ENCODE data around the gene FARP1.
"Not testable (repeated sequence)": the region's sequence is repeated elsewhere in the genome, so short reads cannot be mapped to it uniquely, and the experiment has no call there.

FARP1 gene

GRCh38 chr13:98228661-98229341 is 85.9 kb downstream of the FARP1 start:
- no peak for DNase-seq

GRCh38 chr13:98230762-98231161 is 87.9 kb downstream of the FARP1 start:
- DNase-seq = not testable (repeated sequence)

DNA sequence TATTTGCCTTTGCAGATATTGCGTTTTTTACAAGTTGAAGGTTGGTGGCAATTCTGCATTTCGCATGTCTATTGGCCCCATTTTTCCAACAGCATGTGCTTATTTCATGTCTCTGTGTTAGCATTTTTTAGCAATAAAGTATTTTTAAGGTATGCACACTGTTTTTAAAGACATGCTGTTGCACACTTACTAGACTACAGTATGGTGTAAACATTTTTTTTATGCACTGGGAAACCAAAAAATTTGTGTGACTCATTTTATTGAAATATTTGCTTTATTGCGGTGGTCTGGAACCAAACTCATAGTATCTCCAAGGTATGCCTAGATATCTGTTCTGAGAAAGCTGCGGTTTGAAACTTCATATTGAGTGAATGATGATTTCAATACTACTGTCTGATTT is 89.6 kb downstream of the FARP1 start:
- DNase-seq = no peak

GRCh38 chr13:98233127-98233526 is 90.2 kb downstream of the FARP1 start:
- no peak for DNase-seq

DNA sequence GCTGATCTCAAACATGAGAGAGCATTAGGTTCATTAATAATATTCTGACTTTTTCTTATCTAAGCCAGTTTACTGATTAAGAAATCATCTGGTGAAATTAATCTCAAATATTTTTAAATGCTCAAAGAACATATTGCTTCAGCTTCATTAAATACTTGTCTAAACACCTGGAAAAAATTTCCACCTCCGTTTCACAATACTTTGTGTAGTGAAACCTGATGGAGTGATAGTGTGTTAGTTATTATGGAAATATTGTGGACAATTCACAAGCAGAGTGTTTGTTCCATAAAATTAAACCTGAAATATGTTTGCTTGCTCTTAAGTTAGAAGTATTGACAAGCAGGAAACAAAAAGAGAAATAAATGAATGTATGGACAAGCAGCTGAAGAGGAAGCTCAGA is 91.5 kb downstream of the FARP1 start:
- no peak for DNase-seq

DNA sequence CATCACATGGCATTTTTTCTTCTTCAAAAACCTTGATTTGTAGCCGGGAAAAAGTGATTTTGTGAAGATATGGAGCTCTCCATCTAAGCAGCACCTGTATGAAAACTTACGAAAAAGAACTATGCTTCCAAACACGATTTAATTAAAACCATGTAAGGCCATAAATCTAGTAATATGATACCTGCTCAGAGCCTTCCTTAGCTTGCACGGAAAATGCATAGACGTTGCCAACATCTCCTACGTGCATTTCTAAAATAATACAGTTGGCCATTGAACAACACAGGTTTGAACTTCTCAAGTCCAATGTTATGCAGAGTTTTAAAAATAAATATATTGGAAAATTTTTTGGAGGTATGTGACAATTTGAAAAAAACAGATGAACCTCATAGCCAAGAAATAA is 93.3 kb downstream of the FARP1 start:
- no peak for DNase-seq

- no peak for DNase-seq
Measured at GRCh38 chr13:98237331-98237730, 94.4 kb downstream of the FARP1 start.

GRCh38 chr13:98239162-98240076 is 96.5 kb downstream of the FARP1 start:
- peak; percentile 70 to 88 for DNase-seq

- DNase-seq = no peak
Measured at GRCh38 chr13:98240135-98240534, 97.2 kb downstream of the FARP1 start.

DNA sequence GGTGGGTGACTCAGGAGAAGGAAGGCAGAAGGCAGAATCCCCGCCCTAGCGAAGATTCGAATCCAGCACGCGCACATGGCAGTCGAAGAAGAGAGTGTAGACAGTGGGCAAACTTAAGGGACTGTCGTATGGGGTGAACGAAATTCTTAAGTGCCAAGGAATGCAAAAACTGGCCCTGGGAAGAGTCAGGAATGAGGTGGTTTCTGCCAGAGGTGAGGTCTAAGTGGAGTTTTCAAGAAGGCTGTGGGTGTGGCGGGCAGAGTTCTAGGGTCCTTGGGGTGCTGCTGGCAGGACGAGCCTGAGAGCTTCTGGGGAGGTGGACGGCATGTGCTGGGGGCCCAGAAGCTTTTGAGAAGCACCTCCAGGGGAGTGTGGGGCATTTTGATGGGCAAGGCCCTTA is 98.1 kb downstream of the FARP1 start:
- DNase-seq = no peak

GRCh38 chr13:98241976-98242375 is 99.1 kb downstream of the FARP1 start:
- no peak for DNase-seq

DNA sequence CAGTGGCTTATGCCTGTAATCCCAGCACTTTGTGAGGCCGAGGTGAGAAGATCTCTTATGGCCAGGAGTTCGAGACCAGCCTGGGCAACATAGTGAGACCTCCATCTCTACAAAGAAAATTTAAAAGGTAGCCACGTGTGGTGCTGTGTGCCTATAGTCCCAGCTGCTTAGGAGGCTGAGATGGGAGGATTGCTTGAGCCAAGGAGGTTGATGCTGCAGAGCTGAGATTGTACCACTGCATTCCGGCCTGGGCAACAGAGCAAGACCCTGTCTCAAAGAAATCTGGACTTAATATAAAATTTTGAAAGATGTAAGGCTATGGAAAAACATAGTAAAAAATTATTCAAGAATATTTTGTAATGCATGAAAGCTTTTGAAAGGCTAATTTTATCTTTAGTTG is 99.5 kb downstream of the FARP1 start:
- no peak for DNase-seq

GRCh38 chr13:98243929-98244272 is 101.0 kb downstream of the FARP1 start:
- no peak for DNase-seq

DNA sequence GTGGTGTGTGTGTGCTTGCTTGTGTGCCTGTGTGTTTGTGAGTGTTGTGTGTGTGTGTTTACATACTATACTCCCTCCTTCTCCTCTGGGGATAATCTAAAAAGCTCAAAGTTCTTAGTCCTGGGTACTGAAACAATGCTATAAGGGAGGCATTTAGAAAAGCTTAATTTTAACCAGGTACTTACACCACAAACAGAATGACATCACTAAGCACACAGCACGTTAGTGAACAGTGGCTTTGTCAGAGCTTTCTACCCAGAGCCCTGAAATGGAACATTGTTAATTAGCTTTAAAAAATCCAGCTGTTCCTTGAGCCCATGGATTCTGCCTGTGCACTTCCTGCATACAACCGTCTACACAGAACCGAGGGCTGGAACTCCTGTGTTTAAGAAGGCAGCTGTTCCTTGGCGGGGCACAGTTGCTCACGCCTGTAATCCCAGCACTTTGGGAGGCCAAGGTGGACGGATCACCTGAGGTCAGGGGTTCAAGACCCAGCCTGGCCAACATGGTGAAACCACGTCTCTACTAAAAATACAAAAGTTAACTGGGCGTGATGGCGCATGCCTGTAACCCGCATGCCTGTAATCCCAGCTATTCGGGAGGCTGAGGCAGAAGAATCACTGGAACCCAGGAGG is 103.8 kb downstream of the FARP1 start:
- DNase-seq = no peak

GRCh38 chr13:98251708-98252107 is 108.8 kb downstream of the FARP1 start:
- no peak for DNase-seq

- DNase-seq = no peak
Measured at GRCh38 chr13:98252931-98253470, 110.1 kb downstream of the FARP1 start.

DNA sequence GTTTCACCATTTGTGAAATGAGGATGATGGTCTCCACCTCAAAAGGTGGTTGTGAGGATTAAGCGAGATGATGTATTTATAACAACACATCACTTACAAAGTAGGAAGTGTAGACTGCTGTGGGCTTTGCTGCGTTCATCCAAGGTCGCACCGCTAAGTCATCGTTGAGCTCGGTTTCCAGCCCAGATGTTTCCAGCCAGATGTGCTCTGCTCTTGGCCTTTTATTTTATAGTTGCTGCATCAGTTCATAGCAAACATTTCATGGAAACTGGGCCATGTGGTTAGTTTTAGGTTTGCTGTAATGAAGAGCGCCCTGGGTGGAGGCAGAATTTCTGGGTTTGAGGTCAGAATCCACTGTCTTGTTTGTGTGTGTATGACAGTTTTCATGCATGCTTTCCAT is 110.6 kb downstream of the FARP1 start:
- no peak for DNase-seq

DNA sequence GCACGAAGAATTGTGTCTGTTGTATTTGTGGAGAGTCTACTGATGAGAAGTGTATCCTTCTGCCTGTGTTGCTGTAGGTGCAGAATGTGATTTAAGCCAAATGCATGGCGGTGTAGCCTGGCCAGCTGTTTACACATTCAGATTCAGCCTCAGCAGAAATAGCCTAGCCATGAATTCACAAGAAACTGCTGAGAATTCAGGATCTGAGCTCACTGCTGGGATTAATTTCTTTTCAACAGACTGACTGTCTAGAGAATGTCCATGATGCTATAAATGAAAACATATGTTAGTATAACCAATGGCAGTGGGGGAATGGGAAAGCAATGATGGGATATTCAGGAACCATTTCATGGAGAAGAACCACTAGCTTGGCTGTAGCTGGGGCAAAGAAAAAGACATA is 111.6 kb downstream of the FARP1 start:
- DNase-seq = no peak

GRCh38 chr13:98258226-98258625 is 115.3 kb downstream of the FARP1 start:
- no peak for DNase-seq

- DNase-seq = no peak
Measured at GRCh38 chr13:98260357-98261164, 117.7 kb downstream of the FARP1 start.

DNA sequence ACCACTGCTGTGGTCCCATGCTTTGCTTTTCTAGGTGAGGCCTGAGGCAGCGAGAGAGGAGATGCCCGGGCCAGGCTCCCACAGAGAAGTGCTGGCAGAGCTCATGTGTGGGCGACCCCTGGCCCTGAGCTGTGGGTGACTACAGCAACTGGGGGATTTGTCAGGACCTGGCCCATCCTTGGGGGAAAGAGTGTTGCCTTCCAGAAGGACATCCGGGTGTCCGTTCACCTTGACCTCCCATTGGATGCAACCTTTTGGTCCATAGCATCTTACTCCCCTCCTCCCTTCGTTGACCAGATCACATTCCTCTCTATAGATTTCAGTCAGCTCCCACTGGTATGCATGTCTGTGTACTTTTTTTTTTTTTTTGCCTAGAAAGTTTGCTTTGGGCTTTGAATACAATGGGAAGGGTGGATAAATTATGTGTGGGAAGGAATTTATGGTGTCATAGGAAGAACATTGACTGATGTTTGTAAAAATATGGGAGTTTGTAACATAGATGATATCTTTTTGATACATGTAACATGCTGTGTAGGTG is 118.3 kb downstream of the FARP1 start:
- no peak for DNase-seq

DNA sequence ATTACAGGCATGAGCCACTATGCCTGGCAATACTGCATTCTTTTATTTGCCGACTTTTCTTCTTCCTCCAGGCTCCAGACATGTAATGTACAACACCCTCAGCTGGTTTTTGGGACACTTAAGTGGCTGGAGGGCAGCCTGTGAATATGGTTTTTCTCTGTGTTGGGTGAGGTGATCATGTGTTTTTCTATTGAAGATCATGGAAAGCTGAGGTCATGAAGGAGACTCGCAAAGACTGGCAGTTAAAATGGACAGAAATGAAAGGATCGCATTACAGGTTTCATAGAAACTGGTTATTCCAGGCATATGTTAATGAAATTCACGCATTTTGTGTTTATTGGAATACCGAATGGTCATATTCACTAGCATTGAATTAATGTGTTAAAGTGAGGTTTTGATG is 119.4 kb downstream of the FARP1 start:
- DNase-seq = no peak

- DNase-seq = no peak
Measured at GRCh38 chr13:98263841-98264240, 120.9 kb downstream of the FARP1 start.
